HUES48 (cell line): ENCODE data around the gene HCN2.

Experiments
- H3K27ac ChIP-seq: one replicate; pipeline ENCODE4 v1.7.0; 2013; ENCODE audit warnings: low read depth, low read length, inconsistent platforms
- H3K27me3 ChIP-seq: 2 replicates; pipeline ENCODE4 v1.6.1; 2013; ENCODE audit warnings: mild to moderate bottlenecking, low read length; ENCODE audit not compliant: control insufficient read depth, insufficient read depth
- H3K36me3 ChIP-seq: 2 replicates; pipeline ENCODE4 v1.6.1; 2013; ENCODE audit warnings: low read length; ENCODE audit not compliant: control insufficient read depth, insufficient read depth
- H3K4me1 ChIP-seq: 2 replicates; pipeline ENCODE4 v1.6.1; 2013; ENCODE audit warnings: mild to moderate bottlenecking, low read length; ENCODE audit not compliant: control insufficient read depth, insufficient read depth
- H3K4me3 ChIP-seq: 2 replicates; pipeline ENCODE4 v1.5.1; 2013; ENCODE audit warnings: mild to moderate bottlenecking, low read depth, low read length
- H3K9ac ChIP-seq: 2 replicates; pipeline ENCODE4 v1.6.1; 2013; ENCODE audit warnings: mild to moderate bottlenecking, low read depth, low read length, moderate library complexity
- H3K9me3 ChIP-seq: 2 replicates; pipeline ENCODE4 v1.6.1; 2013; ENCODE audit warnings: low read length; ENCODE audit not compliant: control insufficient read depth, insufficient read depth

The HCN2 gene

GRCh38 chr19:555474-555808 lies 34.2 kb upstream of the HCN2 start:
- Histone ChIP-seq H3K27me3 (no peaks in the 10 kb centered on the region), H3K9me3 (no peaks in the 10 kb centered on the region), H3K9ac (no peak overlapping the region), H3K27ac (no peak overlapping the region), H3K36me3 (no peaks in the 10 kb centered on the region), H3K4me1 (no peaks in the 10 kb centered on the region), H3K4me3 (no peak overlapping the region)

GRCh38 chr19:556611-557382 lies 32.9 kb upstream of the HCN2 start:
- no peak overlapping the region for H3K27ac ChIP-seq
- no peak overlapping the region for H3K9ac ChIP-seq

GRCh38 chr19:558770-559439 lies 30.8 kb upstream of the HCN2 start:
- Histone ChIP-seq H3K27me3 (no peaks in the 10 kb centered on the region), H3K36me3 (no peaks in the 10 kb centered on the region), H3K27ac (no peak overlapping the region), H3K9ac (no peak overlapping the region), H3K4me3 (no peak overlapping the region), H3K9me3 (no peaks in the 10 kb centered on the region), H3K4me1 (no peaks in the 10 kb centered on the region)

More at GRCh38 chr19:556611-557382, 32.9 kb upstream of the HCN2 start:
- Histone ChIP-seq H3K4me3 (no peak overlapping the region), H3K4me1 (no peaks in the 10 kb centered on the region), H3K27me3 (no peaks in the 10 kb centered on the region), H3K9me3 (no peaks in the 10 kb centered on the region), H3K36me3 (no peaks in the 10 kb centered on the region)

GRCh38 chr19:560121-560520 lies 29.6 kb upstream of the HCN2 start:
- H3K36me3 ChIP-seq, result no peaks in the 10 kb centered on the region
- H3K4me1 ChIP-seq, result no peaks in the 10 kb centered on the region
- no peak overlapping the region for H3K27ac ChIP-seq
- no peak overlapping the region for H3K4me3 ChIP-seq
- H3K9ac ChIP-seq, result no peak overlapping the region
- H3K9me3 ChIP-seq, result no peaks in the 10 kb centered on the region
- no peaks in the 10 kb centered on the region for H3K27me3 ChIP-seq

- Histone ChIP-seq H3K27me3 (0 out of 2 replicates have a peak, but pooled peaks cover 6% of the 10 kb centered on the region), H3K36me3 (no peaks in the 10 kb centered on the region), H3K4me3 (no peak overlapping the region), H3K9ac (no peak overlapping the region), H3K9me3 (no peaks in the 10 kb centered on the region), H3K27ac (no peak overlapping the region), H3K4me1 (no peaks in the 10 kb centered on the region)
Measured at GRCh38 chr19:566403-566802, 23.3 kb upstream of the HCN2 start.

- Histone ChIP-seq H3K9ac (no peak overlapping the region), H3K4me1 (no peaks in the 10 kb centered on the region), H3K27ac (no peak overlapping the region), H3K27me3 (0 out of 2 replicates have a peak, but pooled peaks cover 6% of the 10 kb centered on the region), H3K9me3 (no peaks in the 10 kb centered on the region), H3K36me3 (no peaks in the 10 kb centered on the region), H3K4me3 (no peak overlapping the region)
Measured at GRCh38 chr19:566844-567243, 22.8 kb upstream of the HCN2 start.

- no peak overlapping the region for H3K4me3 ChIP-seq
- no peaks in the 10 kb centered on the region for H3K4me1 ChIP-seq
- H3K27me3 ChIP-seq, result 0 out of 2 replicates have a peak, but pooled peaks cover 6% of the 10 kb centered on the region
- no peak overlapping the region for H3K9ac ChIP-seq
- no peaks in the 10 kb centered on the region for H3K36me3 ChIP-seq
- no peak overlapping the region for H3K27ac ChIP-seq
- no peaks in the 10 kb centered on the region for H3K9me3 ChIP-seq
Measured at GRCh38 chr19:567296-567900, 22.3 kb upstream of the HCN2 start.

- no peaks in the 10 kb centered on the region for H3K9me3 ChIP-seq
- H3K27ac ChIP-seq, result no peak overlapping the region
- no peak overlapping the region for H3K4me3 ChIP-seq
- 0 out of 2 replicates have a peak, but pooled peaks cover 5% of the 10 kb centered on the region for H3K36me3 ChIP-seq
- H3K27me3 ChIP-seq, result 0 out of 2 replicates have a peak, but pooled peaks cover 6% of the 10 kb centered on the region
- H3K9ac ChIP-seq, result no peak overlapping the region
- peaks cover 8% of the 10 kb centered on the region for H3K4me1 ChIP-seq
Measured at GRCh38 chr19:570251-570686, 19.4 kb upstream of the HCN2 start.

GRCh38 chr19:570937-571565 lies 18.6 kb upstream of the HCN2 start:
- Histone ChIP-seq H3K27ac (peak overlapping the region; percentile 87), H3K9ac (peak overlapping the region; percentile 59; the same call in 1 of the 2 replicates)

GRCh38 chr19:571566-571974 lies 18.1 kb upstream of the HCN2 start:
- peaks cover 8% of the 10 kb centered on the region for H3K4me1 ChIP-seq
- H3K9me3 ChIP-seq, result no peaks in the 10 kb centered on the region
- H3K27ac ChIP-seq, result peak overlapping the region; percentile 87
- peak overlapping the region; percentile 60 for H3K4me3 ChIP-seq
- 0 out of 2 replicates have a peak, but pooled peaks cover 6% of the 10 kb centered on the region for H3K27me3 ChIP-seq
- peak overlapping the region; percentile 59; the same call in 1 of the 2 replicates for H3K9ac ChIP-seq
- H3K36me3 ChIP-seq, result 0 out of 2 replicates have a peak, but pooled peaks cover 11% of the 10 kb centered on the region

More at GRCh38 chr19:570937-571565, 18.6 kb upstream of the HCN2 start:
- Histone ChIP-seq H3K4me1 (peaks cover 8% of the 10 kb centered on the region), H3K9me3 (no peaks in the 10 kb centered on the region), H3K36me3 (0 out of 2 replicates have a peak, but pooled peaks cover 7% of the 10 kb centered on the region), H3K27me3 (0 out of 2 replicates have a peak, but pooled peaks cover 6% of the 10 kb centered on the region), H3K4me3 (peak overlapping the region; percentile 60)
